GM18867 (cell line): ENCODE measurements around the gene PLXNB1.
"Not testable (repeated sequence)": the region's sequence is repeated elsewhere in the genome, so short reads cannot be mapped to it uniquely, and the experiment has no call there.

ENCODE experiments used
- ATAC-seq: cut with Tn5 transposase; IDR thresholded peaks from one replicate; pipeline ENCODE4 v1.9.1; 2021; ENCODE audit warnings: mild to moderate bottlenecking, moderate library complexity; ENCODE audit not compliant: unreplicated experiment

Gene PLXNB1

GRCh38 chr3:48405971-48406370 is 23.9 kb downstream of the PLXNB1 start:
- ATAC-seq: no peak

- no peak for ATAC-seq
Measured at GRCh38 chr3:48405343-48405881, 24.5 kb downstream of the PLXNB1 start.

DNA sequence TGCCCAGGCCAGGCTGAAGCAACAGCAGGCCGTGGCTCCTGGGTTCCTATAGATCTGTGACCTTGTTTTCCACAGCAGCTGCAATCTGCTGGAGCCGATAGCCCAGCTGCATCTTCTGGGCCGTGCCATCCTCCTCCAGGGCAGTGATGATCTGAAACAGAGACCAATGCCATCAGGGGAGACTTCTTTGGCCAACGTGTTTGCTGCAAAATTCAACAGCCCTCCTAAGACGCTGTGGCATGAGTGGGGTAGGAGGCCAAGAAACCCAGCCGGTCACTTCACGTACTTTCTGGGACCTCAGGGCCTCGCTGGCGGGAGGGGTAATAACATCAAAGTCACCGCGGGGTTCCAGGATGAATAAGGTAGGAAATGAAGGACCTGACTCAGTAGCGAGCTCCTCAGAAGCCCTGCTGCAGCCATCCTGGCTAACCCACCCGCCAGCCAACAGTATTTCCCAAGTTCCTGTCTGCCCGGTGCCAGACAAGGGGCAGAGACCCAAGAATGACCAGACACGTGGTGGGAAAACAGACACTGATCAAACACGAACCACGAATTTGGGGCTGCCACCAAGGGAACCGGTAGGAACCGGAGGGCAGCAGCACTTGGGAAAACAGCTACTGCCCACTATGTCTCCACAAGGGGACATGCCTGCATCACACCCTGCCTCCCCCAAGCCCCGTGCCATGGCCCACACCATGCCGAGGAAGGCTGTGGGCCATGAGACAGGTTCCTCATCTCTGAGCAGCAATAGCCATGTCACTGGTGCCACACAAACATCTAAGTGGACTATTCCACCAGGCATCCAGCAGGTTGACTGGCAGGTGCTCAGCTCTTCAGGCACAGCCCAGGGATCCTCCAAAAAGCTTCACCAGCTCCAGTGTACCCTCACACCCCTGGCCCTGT is 25.2 kb downstream of the PLXNB1 start:
- ATAC-seq: no peak

DNA sequence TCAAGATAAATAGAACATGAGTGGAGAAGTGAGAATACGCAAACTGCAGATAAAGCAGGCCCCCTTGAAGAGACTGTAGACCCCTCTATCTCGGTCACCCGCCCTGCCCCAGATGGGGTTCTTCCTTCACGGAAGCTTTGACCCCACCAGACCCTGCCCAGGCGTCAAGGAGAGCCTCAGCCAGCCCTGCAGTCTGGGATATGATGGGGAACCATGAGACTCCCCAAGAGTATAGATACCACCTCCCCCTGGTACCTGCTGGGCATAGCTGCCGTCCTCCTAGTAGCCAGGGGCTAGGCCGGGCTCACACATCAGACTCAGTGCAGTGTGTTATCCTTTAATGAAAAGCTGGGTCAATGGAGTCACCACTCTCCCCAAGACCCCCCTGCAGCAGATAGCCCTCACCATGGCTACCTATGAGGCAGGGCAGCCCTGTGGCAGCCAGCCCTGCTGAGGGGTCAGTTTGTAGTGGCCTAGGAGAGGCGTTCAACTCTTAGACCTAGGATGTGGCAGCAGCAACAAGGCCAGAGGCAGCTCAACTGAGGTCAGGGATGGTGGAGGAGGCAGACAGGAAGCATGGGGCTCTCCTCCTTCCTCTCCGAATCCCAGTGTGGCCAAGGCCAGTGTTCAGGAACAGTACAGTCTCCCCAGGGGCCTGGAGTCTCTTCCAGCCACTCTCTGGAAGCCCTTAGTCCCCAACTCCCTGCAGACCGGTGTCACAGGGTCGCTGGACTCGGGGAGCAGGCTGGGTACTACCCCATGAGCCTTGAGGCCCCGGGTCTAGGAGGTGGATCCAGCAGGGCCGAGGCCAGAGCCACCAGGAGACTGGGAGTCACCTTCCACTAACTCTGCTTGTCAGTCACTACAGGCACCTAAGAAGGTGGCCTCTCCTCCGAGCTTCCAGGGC is 26.1 kb downstream of the PLXNB1 start:
- no peak for ATAC-seq

- ATAC-seq: no peak
Measured at GRCh38 chr3:48402907-48403306, 27.0 kb downstream of the PLXNB1 start.

DNA sequence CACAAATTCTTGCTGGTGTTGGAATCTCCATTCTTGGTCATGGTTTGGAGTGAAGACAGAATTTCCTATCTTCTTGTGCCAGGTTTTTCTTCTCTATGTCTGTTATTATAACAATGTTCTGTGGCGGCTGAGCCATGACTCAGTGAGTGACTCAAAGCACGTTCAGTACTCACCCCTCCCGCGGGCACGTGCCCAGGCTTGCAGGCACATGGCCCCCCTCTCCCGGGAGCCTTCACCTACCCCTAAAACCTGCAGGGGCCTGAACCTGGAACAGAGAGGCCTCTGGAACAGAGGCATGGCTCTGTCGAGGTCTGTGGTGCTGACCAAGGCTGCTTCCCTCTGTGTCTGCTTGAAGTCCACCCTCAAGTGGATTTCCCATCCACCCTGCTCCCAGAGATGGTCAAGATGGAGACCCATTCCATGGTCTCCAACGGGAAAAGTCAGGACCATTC is 27.6 kb downstream of the PLXNB1 start:
- no peak for ATAC-seq

DNA sequence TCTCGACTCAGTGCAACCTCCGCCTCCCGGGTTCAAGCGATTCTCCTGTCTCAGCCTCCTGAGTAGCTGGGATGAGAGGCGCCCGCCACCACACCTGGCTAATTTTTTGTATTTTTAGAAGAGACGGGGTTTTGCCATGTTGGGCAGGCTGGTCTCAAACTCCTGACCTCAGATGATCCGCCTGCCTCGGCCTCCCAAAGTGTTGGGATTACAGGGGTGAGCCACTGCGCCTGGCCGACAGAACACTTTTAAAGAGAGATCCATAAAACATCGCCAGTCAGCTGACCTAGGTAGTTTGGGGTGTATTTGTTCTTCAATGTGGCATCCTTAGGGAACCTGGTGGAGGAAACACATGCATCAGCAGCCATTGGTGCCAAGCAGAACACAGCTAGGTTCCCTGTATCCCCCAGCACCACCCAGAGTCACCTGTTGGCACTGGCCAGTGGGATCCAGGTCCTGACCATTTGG is 28.4 kb downstream of the PLXNB1 start:
- not testable (repeated sequence) for ATAC-seq

- no peak for ATAC-seq
Measured at GRCh38 chr3:48400824-48401433, 29.0 kb downstream of the PLXNB1 start.

GRCh38 chr3:48399387-48400172 is 30.3 kb downstream of the PLXNB1 start:
- no peak for ATAC-seq

GRCh38 chr3:48398701-48399386 is 31.0 kb downstream of the PLXNB1 start:
- ATAC-seq: no peak

- ATAC-seq: no peak
Measured at GRCh38 chr3:48397767-48398681, 31.9 kb downstream of the PLXNB1 start.

DNA sequence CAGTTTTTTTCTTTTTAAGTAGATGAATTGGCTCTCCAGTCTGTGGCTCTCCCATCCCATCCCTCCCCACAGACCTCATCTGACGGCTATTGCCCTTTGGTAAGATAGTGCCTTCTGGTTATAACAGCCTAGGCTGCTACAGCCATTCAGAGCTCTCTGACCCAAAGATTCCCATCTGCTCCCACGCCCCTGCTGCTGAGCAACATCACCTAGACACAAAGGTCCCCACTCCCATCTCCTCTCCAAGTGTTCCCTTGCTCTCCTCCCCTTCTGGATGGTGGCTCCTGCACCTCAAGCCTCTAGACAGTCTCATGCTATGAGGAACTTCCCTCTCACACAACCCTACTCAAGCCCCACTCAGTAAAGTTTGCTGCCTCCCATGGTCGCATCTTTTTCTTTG is 34.2 kb downstream of the PLXNB1 start:
- ATAC-seq: no peak

GRCh38 chr3:48394391-48394790 is 35.5 kb downstream of the PLXNB1 start:
- no peak for ATAC-seq

GRCh38 chr3:48388966-48389365 is 40.9 kb downstream of the PLXNB1 start:
- ATAC-seq: no peak

DNA sequence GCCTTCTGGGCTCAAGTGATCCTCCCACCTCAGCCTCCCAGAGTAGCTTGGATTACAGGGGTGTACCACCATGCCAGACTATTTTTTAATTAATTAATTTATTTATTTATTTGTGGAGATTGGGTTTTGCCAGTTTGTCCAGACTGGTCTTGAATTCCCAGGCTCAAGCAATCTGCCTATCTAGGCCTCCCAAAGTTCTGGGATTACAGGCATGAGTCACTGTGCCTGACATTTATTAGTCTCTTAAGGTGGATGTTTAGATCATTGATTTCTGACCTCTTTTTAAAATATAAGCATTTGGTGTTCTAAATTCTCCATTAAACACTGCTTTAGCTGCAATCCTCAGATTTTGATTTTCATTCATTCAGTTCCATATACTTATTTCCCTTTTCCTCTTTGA is 42.3 kb downstream of the PLXNB1 start:
- no peak for ATAC-seq

GRCh38 chr3:48372862-48373435 is 56.9 kb downstream of the PLXNB1 start:
- ATAC-seq: no peak

- no peak for ATAC-seq
Measured at GRCh38 chr3:48372377-48372770, 57.5 kb downstream of the PLXNB1 start.
